ENCODE measurements around the gene HID1.
"Not testable (repeated sequence)": the region's sequence is repeated elsewhere in the genome, so short reads cannot be mapped to it uniquely, and the experiment has no call there.

HID1 gene

GRCh38 chr17:75001915-75002843 lies 29.6 kb upstream of the HID1 start:
- in situ Hi-C loops (cut with MboI; ENCODE audit: low sequenced_read_pairs), result no loop called here

DNA sequence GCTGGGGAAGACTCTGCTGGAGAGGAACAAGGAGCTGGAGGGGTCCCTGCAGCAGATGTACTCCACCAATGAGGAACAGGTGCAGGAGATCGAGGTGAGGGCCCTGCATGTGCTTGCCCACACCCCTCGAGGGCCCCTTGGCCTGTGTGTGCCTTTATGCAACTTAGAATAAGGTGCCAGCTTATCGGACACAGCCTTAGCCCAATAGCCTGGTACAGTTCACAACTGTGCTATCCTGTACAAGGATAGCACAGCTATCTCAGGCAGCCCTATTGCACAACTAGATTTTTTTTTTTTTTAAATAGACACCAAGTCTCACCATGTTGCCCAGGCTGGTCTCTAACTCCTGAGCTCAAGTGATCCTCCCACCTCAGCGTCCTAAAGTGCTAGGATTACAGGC lies 27.0 kb upstream of the HID1 start:
- in situ Hi-C loops (cut with MboI; ENCODE audit: low sequenced_read_pairs), result no loop called here

DNA sequence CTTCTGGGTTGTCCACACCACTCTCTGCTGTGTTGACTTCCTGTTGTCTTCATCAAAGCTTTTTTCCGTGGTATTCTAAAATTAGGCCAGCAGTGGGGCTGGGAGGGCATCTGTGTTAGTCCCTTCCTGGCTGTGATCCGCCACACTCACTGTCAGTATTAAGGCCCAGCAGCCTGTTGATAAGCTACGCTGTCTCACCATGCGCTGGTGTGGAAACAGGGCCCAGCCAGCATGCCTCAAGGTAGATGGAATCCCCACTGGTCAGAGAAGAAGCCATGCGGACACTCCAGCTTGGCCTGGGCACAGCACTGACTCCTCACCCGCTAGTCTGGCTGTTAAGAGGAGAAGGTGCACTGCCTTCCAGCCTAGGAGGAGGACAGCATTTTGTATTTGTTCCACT lies 26.2 kb upstream of the HID1 start:
- in situ Hi-C loops (cut with MboI; ENCODE audit: low sequenced_read_pairs), result no loop called here

- in situ Hi-C loops (cut with MboI; ENCODE audit: low sequenced_read_pairs), result no loop called here
These were observed 23.3 kb upstream of the HID1 start for GRCh38 chr17:74995847-74996246.

DNA sequence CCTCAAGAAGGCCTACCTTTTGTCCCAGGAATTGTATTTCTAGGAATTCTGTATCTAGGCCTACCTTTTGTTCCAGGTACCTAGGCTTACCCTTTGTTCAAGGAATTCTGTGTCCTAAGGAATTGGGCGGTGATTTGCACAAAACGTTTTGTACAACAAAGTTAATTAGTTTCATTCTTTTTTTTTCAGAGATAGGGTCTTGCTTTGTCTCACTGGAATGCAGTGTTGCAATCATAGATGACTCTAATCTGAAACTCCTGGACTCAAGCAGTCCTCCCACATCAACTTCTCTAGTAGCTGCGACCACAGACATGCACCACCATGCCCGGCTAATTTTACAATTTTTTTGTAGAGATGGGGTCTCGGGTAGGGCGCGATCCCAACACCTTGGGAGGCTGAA lies 21.9 kb upstream of the HID1 start:
- in situ Hi-C loops (cut with MboI; ENCODE audit: low sequenced_read_pairs), result no loop called here

DNA sequence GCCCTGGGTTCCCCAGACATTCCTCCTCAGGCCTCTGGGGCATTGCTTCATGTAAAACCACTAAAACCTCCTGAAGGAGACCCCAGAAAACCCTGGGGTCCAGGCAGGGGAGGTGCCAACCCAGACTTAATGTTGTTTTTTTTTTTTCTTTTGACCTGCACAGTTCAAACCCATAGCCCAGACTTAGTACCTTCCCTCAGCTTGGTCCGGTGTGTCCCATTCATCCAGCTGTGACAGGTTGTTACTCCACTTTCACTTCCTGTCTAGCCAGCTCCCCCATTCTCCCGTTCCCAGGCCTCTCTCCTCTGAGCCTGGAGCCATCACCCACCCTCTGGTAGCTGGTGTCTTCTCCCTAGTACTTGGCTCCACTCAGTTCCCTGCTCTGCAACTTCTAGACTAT lies 19.7 kb upstream of the HID1 start:
- in situ Hi-C loops (cut with MboI; ENCODE audit: low sequenced_read_pairs), result no loop called here

DNA sequence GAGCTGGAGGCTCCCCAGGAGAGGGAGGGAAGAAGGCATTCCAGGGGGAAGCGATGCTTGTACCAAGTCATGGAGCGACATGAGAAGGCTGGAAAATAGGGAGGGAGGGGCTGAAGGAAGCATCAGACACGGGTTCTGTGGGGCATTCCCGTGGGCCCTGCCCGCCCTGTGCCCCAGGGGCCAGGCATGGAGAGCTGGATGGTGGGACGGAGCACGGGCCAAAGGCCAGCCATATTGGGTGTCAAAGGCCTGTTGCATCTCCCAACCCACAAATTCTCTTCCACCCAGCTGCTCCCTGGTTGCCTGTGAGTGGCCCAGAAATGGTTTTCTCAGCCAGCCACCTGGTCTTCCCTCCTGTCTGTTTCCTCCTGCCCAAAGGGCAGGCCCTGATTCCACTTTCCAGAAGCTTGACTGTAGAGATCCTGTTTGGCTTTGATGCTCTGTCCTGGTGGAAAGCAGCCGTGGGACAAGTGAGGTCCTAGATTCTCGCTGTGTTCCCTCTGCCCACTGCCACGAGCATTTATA lies 18.1 kb upstream of the HID1 start:
- in situ Hi-C loops (cut with MboI; ENCODE audit: low sequenced_read_pairs), result no loop called here

DNA sequence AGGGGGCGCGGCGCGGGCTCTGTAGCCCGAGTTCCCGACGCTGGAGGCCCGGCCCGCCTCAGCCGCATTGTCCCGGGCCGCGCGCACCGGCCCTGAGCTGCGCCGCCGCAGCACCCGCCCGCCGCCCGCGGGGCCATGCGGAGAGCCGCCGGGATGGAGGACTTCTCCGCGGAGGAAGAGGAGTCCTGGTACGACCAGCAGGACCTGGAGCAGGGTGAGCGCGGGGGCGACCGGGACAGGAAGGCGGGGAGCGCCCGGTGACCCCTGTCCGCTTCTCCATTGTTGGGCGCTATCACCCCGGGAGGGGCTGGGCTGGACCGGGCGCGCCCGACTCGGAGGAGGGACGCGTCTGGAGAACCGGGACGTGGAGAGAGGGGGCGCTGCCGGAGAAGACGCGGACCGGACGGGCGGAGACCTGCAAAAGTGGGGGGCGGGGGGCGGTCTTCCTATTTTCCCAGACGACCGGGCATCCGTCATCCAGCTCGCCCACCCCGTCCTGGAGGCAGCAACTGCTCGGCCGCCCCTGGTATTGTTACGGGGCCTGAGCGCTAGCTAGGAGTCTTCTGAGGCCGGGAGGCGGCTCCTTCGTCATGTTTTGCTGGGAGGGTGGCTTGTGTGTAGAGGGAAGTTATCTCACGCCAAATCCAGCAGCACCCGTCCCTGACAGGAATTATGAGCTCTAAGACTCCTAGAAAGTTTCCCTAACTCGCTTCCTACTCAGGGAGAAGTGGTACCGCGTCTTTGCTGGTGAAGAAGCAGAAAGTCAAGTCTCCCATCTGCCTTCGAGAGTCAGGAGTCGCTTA lies 15.6 kb upstream of the HID1 start:
- in situ Hi-C loops (cut with MboI; ENCODE audit: low sequenced_read_pairs), result no loop called here

DNA sequence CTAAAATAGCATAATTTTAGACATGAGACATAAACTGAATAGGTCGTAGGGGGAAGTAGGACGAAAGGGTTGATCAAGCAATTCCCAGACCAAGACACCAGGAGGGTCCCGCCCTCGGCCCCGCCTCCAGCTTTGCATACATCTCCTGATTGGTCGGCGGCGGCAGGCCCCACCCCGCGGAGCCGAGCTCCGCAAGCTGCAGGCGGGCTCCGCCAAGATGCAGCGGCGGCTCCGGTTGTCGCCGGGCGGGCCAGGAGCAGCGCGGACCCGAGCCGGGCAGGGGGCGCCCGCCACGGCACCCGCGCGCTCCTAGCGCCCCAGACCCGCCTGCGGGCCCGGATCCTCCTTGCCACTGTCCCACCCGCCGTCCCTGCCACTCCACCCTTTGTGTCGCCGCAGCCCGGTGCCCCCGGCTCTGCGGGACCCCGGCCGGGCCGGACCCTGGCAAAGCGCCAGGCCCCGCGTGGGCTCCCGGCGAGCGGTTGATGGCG lies 14.9 kb upstream of the HID1 start, which contains the start of gene CDR2L:
Gene CDR2L, plus strand, starts transcription at position 215 of the 491 bp plus-strand sequence. CDS start 412 bp downstream, outside the sequence.
- in situ Hi-C loops (cut with MboI; ENCODE audit: low sequenced_read_pairs), result no loop called here

- in situ Hi-C loops (cut with MboI; ENCODE audit: low sequenced_read_pairs), result no loop called here
These were observed 13.6 kb upstream of the HID1 start for GRCh38 chr17:74986206-74986576.

- in situ Hi-C loops (cut with MboI; ENCODE audit: low sequenced_read_pairs), result not testable (repeated sequence)
These were observed 10.2 kb upstream of the HID1 start for GRCh38 chr17:74982663-74983313.

DNA sequence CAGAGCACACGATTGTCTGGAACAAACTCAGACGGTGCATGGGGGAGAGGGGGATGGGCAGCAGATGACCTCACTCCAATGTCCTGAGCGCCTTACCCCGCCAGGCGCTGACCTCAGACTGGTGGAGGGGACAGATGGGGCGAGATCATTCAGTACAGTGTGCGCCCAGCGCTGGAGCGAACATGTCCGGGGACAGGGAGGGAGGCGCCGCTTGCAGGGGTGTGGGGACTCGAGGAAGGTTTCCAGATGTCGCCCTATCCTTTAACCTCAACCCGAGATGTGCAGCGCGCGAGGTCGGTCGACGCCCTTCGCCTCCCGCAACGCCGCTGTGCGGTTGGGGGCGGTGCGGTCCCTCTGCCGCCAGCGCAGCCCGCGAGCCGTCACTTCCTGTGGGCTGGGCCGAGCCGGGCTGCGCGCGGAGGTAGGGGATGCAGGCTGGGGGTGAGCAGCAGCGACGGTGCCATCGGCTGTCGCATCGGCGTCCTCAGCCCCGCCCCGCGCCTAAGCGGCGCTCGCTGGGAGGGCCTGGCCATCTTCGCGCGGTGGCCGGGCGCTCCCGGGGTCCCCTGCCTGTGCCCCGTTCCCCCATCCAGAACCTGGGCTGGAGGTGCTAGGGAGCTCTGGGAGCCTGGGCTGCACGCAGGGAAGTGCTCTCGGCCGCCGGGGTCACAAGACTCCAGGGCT lies 9.6 kb upstream of the HID1 start:
- in situ Hi-C loops (cut with MboI; ENCODE audit: low sequenced_read_pairs), result no loop called here

- in situ Hi-C loops (cut with MboI; ENCODE audit: low sequenced_read_pairs), result no loop called here
These were observed 8.9 kb upstream of the HID1 start for GRCh38 chr17:74981318-74981978.

GRCh38 chr17:74979408-74980146 lies 7.0 kb upstream of the HID1 start:
- in situ Hi-C loops (cut with MboI; ENCODE audit: low sequenced_read_pairs), result no loop called here

DNA sequence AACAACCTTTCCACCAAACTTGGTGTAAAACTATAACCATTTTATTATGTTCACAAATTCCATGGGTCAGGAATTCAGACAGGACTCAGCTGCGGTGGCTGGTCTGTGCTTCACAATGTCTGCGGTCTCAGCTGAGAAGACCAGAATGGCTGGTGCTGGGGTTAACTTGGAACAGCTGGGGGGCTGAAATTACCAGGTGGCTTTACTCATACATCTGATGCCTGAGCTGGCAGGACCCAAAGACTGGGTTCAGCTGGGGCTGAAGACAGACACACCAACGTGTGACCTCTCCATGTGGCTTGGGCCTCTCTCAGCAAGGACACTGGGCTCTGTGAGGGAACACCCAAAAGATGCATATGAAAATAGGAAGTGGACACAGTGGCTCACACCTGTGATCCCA lies 5.7 kb upstream of the HID1 start:
- in situ Hi-C loops (cut with MboI; ENCODE audit: low sequenced_read_pairs), result no loop called here

DNA sequence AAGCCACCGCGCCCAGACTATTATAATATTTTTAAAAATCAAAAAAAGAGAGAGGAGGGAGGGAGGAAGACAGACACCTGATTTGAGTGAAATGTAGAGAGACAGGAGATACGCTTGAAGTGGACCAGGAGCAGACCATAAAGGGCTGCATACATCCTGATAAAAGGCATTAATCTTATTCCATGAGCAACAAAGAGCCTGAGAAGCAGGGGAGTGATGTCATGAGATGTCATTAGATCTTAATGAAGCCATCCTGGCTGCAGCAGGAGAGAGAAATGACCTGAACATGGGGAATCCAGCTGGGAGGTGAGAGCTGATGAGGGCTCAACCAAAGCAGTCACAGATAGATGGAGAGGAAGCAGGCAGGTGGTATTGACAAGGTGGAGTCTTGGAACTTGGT lies 5.2 kb upstream of the HID1 start:
- in situ Hi-C loops (cut with MboI; ENCODE audit: low sequenced_read_pairs), result no loop called here

DNA sequence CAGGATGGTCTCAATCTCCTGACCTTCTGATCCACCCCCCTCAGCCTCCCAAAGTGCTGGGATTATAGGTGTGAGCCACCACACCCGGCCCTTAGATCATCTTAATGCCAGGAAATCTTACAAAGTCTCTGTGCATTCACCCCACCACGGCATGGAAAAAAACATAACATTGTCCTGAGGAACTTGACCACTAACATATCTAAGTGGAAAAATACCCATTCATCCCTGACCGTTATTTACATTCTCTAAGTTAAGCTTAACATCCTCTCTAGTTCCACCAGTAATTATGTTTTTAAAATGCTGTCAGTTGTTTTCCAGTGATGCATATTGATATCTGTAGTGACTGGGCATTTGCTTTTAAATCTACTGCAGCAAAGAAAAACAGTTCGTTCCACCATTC lies 3.4 kb upstream of the HID1 start:
- in situ Hi-C loops (cut with MboI; ENCODE audit: low sequenced_read_pairs), result no loop called here

- in situ Hi-C loops (cut with MboI; ENCODE audit: low sequenced_read_pairs), result no loop called here
These were observed 392 bp upstream of the HID1 start for GRCh38 chr17:74972973-74973328.

DNA sequence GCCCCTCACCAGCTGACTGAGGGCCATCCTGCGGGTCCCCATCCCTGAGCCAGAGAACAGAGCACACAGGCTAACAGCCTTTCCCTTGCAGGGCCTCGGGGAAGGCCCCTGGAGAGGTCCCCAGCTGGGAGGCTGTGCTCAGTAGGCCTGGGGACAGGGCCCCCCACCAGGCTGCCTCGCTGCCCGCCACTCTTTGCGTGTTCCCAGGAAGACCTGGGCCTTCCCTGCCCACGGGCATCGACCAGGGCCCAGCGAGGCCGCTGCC lies 785 bp downstream of the HID1 start:
- in situ Hi-C loops (cut with MboI; ENCODE audit: low sequenced_read_pairs), result no loop called here

Data from HL-60/S4 treated with retinoic acid at 250 ng/mL for 4 days and 3 days (cell line).